SH-SY5Y (cell line): ENCODE data around the gene NEIL3.

Source experiments
- GATA2 ChIP-seq: IDR thresholded peaks from 2 replicates; pipeline ENCODE4 v1.6.1; 2011; ENCODE audit warnings: mild to moderate bottlenecking, low read depth, low read length
- GATA3 ChIP-seq: IDR thresholded peaks from 2 replicates; pipeline ENCODE4 v1.6.1; 2011; ENCODE audit warnings: low read depth, mild to moderate bottlenecking, low read length, moderate library complexity

DNA sequence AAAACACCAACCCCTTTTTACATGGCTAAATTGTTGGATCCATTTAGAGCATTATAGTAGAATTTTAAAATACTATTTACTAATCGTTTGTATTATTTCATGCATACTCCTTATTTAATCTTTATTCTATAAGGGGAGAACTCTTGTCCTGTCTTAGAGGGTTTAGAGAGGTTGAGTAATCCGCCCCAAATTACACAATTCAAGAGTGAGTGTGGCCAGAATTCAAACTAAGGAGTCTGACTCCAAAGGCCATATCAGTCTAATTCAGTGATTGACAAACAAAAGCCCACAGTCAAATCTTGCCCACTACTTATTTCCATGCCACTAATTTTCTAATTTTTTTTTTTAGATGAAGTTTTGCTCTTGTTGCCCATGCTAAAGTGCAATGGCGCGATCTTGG is 33.7 kb upstream of the NEIL3 start:
- TF ChIP-seq GATA3, result no peak
- no peak for TF ChIP-seq GATA2
